ENCODE measurements around the gene PPP1R9A.

Gene PPP1R9A

DNA sequence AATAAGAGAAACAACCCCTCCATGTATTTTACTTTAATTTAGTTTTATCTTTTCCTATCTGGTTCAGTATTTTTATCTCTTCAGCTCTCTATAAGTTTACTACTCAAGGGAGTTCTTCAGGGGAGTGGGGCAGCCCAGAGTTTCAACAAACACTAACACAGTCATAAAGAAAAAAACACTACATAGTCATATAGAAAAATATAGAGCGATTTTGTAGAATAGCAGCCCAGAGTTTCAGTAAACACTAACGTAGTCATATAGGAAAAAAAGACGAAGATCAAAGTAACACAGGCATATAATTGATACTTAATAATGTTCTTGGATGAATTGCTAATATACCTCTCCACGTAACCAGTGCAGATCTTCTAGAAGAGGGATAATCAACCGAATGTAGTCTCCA lies 362.2 kb downstream of the PPP1R9A start:
- DNase-seq = no peak

DNA sequence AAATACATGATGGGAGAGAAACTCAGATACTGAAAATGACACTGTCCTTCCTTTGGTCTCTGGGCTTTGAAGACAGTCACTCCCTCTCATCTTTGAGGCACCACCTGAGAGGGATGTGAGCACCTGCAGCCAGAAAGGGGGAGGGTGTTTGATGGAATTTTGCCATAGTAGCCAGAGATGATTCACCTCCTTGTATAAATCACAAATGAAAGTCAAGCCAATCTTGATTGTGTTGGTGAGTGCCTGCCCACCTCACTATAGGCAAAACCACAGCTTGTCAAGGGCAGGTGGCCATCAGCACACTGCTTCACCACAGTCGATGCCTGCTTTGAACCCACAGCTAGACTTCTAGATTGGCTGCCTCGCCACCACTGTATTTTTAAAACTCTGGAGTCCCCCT lies 368.7 kb downstream of the PPP1R9A start:
- DNase-seq = no peak

DNA sequence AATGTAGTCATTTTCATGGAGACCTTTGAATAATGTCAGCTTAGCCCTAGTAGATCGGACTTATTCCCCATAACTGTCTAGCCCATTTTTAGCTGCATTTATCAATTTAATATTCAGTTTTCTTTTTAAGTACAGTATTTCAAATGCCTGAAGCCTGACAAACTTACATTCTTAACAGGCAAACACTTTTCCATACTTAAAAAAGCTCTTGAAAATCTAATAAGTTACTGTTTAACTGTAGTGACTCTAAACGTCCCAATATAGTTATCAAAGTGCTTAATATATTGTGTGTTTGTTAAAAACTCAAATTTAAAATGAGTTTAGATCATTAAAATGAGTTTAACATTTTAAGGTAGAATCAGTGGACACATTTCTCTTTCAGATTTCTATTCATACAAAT lies 372.0 kb downstream of the PPP1R9A start:
- no peak for DNase-seq

DNA sequence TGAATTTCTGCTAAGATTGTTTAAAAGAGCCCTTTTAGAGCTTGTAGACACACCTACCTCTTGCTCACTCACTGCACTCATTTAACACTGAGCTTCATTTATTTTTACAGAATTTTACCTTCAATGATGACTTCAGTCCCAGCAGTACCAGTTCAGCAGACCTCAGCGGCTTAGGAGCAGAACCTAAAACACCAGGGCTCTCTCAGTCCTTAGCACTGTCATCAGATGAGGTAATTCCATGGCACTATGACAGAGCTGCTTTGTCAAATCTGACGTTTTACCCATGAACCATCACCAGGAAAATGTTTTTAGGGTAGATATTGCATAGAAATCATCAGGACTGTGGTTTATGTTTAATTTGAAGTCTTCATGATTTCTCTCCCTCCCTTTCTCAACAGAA lies 378.7 kb downstream of the PPP1R9A start:
- no peak for DNase-seq

DNA sequence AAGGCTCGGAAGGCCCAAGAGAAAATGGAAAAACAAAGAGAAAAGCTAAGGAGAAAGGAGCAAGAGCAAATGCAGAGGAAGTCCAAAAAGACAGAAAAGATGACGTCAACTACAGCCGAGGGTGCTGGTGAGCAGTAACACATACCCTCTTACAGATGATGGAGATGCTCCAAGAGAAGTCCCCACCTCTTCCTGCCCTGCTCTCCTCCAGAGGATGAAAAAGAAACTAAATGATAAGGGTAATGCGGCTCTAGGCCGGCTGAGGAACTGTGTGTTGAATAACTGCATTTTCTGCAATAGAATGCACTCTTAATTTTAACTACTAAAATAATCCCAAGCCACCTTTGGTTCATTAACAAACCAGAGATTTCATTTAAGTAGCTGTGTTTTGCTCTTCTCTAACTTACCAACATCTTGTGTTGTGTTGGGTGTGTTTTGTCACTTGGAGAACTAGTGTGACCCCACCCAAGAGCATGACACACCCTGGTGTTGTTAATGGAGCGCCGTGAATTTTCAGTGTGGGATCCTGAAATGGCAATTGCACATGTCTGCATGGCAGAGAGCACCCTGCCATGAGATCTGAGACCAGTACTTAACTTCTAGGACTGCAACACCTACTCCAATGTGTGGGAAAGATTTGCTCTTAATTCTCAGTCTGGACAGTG lies 382.9 kb downstream of the PPP1R9A start:
- no peak for DNase-seq

DNA sequence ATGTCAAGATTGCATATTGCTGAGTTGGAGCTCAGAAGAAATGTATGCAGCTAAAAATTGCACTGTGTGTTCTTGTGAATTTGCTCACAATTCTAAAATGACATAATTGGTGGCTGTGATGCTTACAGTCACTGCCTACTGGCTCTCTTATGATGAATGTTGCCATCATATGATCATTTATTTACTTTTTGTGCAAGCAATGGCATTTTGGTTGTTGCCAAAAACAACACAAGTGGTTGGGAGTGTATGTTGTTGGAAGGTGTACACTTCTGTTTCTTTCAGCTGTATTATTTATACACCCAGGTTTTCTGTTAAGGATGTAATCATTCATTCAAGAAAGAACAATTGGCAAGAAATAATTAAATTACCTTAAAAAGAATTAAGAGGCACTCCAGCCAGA lies 388.0 kb downstream of the PPP1R9A start:
- DNase-seq = no peak

DNA sequence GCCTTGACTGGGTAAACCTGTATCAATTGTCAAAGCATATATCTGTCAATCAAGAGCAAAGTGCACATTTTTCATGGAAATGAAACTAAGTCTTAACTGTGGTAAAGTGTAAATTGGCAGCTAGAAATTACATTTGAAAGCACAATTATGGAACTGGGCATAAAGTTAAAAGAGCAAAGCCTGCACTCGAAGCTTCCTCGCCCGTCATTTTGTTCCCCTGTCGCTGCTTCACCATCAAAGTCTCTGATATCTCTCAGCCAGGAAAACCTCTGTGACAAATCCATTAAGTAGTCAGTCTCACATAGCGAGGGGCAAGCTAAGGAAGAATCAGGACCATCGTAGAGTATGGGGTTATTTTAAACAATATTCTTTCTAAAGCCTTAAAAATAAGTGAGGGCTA lies 389.1 kb downstream of the PPP1R9A start:
- DNase-seq = no peak

DNA sequence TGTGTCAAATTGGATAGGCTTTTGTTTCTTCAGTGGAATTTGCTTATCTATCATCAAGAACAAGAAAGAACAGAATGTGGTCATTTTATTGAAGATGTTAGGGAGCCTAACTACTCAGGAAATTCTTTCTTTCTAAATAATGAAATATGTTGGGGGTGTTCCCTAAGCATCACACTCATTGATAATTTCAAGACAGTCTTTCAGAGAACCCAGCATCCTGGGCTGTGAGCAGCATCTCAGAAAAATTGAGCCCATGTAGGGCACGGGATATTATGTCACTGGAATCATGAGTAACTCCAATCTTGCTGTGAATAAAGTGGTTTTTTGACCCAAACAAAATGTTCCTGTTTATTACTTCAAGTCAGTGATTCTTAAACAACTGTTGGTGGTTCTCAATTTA lies 389.6 kb downstream of the PPP1R9A start:
- no peak for DNase-seq

DNA sequence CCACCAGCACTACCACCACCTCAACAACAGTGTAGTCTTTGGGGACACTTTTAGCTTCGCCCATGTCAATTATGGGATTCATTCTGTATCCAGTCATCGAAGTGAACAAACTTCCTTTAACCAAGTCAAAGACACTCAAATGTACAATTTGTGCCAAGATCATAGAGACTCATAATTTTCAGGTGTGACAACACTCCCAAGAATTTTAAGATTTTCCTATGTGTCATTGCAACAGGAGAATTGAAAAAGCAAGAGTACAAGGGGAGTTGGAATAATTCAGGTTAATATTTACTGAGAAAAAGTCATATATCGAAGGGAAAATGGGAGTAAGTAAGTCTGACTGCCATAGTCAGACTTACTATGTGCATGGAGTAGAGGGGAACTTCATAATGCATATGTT lies 390.7 kb downstream of the PPP1R9A start:
- DNase-seq = no peak

DNA sequence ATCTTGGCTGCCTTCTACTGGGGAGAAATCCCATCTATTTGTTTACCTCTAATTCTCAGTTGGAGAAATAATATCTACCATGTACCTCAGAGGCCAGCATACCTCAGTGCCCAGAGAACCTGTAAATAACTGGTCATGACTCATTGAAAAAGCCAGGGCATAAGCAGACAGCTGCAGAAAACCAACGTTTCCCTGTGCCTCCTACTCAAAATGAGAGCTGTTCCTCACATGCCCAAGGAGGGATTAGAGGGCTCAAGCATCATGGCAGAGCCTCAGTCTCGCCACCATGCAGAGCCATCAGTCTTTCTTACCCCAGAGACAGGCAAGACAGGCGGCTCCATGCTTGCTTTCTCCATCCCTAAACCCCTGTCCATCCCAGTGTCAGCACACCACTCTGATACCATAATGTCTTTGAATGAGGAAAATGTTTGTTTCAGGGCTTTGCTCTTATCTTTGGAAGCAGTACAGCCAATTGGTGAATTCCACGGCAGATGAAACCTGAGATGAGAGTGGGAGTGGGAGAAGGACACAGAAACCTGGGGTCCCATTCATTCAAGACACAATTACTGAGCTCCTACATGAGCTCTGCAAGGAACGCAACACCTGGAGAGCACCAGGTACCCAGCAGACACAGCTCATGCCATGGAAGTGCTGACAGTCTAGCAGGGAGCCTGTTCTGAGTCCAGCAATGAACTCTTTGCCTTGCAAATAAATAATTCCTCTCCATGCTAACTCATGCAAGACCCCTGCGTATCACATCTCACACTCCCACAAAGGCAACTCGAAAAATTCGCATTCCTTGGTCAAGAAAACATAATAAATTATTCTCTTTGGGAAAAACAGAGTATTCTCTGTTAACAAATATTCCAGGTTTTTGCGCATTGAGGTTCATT lies 395.9 kb downstream of the PPP1R9A start:
- no peak for DNase-seq

DNA sequence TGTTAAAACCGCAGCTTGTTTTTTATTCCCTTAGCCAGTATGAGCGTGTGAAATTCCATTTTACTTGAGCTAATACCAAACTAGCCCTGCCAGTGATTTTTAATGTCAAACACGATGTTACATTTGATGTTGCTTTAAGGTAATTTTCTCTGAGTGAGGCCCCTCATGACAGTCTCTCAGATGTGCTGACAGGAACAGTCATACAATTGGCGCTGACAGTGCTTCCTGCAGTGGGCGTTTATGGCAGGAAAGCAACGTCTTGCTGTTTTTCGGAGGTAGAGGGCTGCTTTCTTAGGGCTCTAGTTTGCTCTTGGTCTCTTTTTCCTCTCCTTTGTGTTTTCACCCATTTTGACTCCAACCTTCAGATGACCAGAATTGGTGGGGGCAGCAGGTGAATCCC lies 397.6 kb downstream of the PPP1R9A start:
- no peak for DNase-seq

DNA sequence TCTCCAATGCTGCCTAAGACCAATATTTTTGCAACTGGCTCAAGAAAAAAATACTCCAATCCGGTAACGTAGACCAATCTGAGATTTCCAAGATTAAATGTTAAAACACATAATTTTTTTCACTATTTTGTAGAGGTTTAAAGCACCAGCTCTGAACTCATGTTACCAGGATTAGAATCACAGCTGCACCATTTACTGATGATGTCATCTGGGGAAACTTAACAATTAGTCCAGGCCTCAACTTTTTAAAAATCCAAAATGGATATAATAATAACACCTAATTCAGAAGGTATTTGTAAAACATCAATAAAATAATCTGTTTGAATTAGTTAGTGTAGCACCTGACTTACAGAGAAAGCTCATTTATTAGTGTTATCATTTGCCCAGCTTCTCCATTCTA lies 402.6 kb downstream of the PPP1R9A start:
- no peak for DNase-seq

DNA sequence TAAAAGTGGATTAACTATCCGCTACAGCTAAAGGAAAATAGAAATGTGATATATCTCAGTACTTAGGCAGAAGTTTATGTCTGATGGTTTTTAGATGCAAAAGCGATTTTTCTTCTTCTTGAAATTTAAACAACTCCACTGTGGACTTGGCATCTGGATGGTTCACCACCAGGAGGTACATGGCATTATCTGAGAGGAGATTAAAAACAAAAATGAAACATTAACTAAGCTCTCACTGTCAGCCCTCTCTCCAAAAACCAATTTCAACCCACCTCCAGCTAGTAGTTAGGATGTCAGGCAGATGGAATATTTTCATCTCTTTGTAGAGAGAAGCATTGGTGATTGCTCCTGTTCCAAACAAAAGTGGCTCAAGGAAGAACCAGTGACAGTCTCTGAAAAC lies 404.0 kb downstream of the PPP1R9A start:
- no peak for DNase-seq

DNA sequence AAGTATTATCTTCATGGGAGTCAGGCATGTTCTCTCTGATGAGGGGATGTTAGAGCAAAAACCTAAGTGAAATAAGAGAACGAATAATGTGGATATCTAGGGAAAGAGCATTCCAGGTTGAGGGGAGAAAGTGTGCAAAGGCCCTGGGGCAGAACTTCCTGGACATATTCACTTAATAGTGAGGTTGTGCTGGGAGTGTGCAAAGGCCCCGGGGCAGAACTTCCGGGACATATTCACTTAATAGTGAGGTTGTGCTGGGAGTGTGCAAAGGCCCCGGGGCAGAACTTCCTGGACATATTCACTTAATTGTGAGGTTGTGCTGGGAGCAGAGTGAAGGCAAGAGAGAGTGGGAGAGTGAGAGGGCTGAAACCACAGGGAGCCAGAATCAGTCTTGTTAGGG lies 405.2 kb downstream of the PPP1R9A start:
- no peak for DNase-seq

DNA sequence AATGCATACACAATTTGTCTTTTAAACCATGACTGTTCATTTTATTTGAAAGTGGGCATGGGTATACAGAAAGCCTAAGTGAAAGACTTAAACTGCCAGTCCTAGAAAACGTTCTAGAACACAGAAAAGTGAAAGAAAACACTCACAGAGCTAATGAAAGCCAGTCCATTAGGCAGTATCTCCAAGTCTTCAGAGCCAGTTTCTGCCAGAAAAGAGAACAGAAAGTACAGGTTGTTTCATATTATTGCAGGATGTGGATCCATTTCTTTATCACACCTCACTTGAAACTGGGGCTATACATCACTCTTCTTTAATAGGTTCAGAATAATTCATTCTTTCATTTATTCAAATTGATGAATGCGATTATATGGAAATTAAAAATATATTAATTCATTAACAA lies 409.2 kb downstream of the PPP1R9A start:
- DNase-seq = no peak

DNA sequence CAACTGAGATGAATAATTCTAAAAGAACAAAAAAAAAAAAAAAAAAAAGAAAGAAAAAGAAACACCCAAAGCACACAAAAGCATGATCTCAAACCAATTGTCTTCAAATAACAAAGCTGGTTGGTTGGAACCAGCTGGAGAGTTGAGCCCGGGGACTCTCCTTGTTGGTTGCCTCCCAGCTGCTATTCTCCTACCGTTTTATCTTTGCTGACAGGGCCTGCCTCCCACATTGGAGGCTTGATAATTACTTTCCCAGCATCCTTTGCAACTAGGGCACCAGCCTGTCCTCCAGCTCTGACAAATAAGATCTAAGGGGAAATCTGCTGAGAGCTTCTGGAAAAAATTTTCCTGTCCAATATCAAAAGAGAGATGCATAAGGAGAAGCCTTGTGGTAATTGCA lies 410.2 kb downstream of the PPP1R9A start:
- DNase-seq = no peak

DNA sequence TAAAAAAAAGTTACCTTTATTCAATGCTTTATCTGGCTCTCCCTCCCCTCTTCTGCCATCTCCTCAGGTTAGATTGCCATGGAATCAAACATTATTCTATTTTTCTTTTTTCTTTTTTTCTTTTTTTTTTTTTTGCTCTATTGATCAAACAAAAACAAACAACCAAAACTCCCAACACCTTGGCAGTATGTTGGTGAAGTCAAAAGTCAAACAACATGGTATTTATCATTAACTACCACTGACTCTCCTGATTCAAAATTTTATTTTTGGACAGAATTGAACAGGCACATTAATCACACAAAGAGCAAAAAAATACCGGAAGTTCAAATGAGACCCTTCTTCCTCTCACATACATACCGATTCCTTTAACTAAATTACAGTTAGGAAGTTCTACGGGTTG lies 410.6 kb downstream of the PPP1R9A start:
- no peak for DNase-seq

DNA sequence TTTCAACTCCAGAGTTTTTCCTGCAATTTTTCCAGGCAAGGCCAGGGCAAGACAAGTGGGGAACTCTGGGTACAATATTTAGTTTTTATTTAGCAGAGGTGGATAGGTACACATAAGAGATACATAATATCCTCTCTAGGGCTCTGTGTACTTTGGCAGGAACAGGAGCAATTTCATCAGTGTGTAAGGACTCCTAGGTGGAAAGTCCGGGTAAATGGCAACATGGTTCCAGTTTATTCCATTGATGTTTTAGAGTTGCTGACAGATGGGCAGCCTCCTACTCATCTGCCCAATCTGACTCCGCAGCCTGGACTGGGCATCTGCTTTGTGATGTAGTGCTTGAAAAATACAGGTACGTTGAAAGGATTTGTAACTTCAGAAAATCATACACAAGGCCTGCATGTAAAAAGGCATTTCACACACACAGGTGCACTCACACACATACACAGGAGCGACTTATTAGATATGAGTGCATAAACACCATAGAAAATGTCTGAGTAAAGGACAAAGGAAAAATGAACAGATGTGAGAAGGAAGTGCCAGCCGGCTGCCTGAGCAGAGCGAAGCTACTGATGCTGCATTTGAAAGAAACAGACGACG lies 411.2 kb downstream of the PPP1R9A start:
- DNase-seq = no peak

DNA sequence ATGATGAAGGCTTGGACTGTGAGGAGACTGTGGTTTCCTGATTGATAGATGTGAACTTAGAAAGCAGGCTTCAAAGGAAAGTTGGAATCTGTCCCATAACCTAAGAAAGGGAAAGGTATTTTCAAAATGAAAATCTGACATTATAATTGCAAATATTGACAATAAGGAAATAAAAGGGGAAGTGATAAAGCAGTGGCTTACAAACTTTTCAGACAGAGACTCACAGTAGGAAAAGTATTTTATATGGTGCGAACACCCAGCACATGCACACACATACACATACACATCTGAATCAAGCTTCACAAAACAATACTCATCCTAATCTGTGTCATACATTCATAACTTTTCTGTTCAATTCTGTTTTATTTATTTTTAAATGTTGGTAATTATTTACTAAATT lies 412.2 kb downstream of the PPP1R9A start:
- DNase-seq = no peak

DNA sequence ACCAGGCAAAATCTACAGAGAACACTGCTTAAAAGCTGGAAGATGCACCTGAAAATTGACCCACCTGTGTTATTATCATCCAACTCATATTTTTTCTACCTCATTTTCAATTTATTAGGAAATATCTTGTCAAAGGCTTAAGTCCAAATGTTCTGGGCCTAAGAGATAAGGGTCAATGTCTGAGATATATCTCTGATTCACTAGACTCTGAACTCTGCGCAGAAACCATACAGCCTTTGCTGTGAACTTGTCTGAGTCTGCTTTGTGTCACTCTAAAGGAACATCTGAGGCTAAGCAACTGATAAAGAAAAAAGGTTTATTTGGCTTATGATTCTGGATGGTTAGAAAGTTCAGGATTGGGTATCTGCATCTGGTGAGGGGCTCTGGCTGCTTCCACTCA lies 413.3 kb downstream of the PPP1R9A start:
- no peak for DNase-seq

DNA sequence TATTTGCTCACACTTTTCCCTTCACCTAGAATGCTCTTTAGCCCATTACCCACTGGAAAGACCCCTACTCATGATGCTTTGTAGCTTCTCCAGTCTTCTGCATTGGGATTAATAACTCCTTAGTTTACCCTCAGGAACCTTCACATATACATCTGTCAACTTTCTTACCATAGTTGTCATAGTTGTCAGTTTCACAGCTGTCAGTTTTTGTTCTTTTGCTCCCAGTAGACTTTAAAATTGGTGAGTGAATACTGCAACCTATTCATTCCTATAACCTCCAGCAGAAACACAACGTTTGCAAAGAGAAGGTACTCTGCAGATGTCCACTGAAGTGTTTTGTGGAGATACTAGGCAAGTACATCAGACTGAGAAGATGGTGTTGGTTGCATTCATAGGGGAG lies 414.3 kb downstream of the PPP1R9A start:
- no peak for DNase-seq

DNA sequence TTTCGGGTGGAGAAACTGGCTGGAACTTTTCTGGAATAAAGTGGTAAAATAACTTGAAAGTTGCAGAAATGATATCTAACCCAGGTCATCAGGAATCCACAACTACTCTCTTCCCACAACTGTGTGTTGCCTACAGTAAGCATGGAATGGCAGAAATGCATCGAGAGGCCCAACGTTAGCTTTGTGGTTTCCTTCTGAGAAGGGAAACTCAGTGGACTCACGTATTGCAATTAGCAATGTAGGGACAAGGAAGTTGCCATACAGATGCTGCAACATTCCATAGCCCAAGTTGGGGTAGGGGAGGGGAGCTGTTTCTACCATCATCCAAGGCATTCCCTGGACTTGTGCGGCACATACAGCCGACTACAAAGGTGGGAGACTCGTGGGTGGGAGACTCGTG lies 415.0 kb downstream of the PPP1R9A start:
- DNase-seq = no peak

DNA sequence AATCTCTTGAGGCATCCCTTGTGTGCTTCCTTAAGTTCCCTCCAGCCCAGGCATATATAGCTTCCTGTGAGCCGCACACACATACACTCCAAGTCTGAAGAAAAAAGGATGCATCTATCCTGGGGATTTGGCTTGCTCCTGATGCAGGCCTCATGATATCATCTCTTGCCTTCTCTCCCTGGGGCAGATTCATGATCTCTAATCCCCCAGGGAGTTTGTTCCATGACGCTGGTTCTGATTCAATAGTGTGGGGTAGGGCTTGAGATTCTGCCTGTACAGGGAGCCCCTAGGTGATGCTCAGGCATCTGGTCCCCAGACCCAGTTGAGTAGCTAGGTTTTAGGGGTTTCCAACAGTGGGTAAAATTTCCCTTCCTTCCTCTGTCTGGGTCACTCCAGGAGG lies 415.5 kb downstream of the PPP1R9A start:
- no peak for DNase-seq
